ENCODE results near the gene C10orf143. TPM values are rescaled to one million over a fixed set of nuclear protein-coding genes. Genes with fewer than 3 reads are reported as not detected.

Gene C10orf143
- total and polyA plus RNA-seq, 2 experiments from 2014 or later = 0.21 to 3.7 TPM

DNA sequence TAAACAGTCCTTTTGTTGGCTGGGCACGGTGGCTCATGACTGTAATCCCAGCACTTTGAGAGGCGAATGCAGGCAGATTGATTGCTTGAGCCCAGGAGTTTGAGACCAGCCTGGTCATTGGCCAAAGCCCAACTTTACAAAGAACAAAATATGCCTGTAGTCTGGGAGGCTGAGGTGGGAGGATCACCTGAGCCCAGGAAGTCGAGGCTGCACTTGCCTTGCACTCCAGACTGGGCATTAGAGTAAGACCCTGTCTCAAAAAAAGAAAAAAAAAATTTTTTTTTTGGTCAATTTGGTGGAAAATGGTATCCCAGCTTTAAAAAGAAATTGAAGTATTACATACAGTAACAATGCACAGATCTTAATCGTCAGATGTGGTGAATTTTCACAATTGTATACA, 30.4 kb upstream of the C10orf143 start:
- H3K27me3 Mint-ChIP-seq (ENCODE audit: insufficient read depth, low read depth, poor library complexity) = no peaks in the 10 kb centered on the region
- H3K9me2 ChIP-seq (ENCODE audit: insufficient read depth) = no peaks in the 10 kb centered on the region
- H3K4me1 Mint-ChIP-seq = peaks cover 33% of the 10 kb centered on the region
- no peak overlapping the region for H2AFZ ChIP-seq
- DNase-seq (ENCODE audit: low spot score) (no peak), ATAC-seq (no peak)
- H3K4me3 Mint-ChIP-seq = no peak overlapping the region
- TF ChIP-seq NANOG (IDR thresholded peaks at IDR 0.05; ENCODE audit: borderline replicate concordance) (no peak), JUNB (IDR thresholded peaks at IDR 0.05; ENCODE audit: unreplicated experiment) (no peak), STAT1 (IDR thresholded peaks at IDR 0.05; ENCODE audit: unreplicated experiment) (no peak), POLR2AphosphoS5 (IDR thresholded peaks at IDR 0.05; ENCODE audit: low read depth) (no peak), EZH2 (IDR thresholded peaks at IDR 0.05; ENCODE audit: low read depth, unreplicated experiment) (no peak), CREB1 (CRISPR knock-in tag; IDR thresholded peaks at IDR 0.05; ENCODE audit: low read depth) (no peak), ZNF114 (CRISPR knock-in tag; IDR thresholded peaks at IDR 0.05) (no peak), ZNF331 (CRISPR knock-in tag; IDR thresholded peaks at IDR 0.05; ENCODE audit: low read depth) (no peak), EZH2phosphoT487 (IDR thresholded peaks at IDR 0.05; ENCODE audit: unreplicated experiment) (no peak)
- TF ChIP-seq, protein P1, sequence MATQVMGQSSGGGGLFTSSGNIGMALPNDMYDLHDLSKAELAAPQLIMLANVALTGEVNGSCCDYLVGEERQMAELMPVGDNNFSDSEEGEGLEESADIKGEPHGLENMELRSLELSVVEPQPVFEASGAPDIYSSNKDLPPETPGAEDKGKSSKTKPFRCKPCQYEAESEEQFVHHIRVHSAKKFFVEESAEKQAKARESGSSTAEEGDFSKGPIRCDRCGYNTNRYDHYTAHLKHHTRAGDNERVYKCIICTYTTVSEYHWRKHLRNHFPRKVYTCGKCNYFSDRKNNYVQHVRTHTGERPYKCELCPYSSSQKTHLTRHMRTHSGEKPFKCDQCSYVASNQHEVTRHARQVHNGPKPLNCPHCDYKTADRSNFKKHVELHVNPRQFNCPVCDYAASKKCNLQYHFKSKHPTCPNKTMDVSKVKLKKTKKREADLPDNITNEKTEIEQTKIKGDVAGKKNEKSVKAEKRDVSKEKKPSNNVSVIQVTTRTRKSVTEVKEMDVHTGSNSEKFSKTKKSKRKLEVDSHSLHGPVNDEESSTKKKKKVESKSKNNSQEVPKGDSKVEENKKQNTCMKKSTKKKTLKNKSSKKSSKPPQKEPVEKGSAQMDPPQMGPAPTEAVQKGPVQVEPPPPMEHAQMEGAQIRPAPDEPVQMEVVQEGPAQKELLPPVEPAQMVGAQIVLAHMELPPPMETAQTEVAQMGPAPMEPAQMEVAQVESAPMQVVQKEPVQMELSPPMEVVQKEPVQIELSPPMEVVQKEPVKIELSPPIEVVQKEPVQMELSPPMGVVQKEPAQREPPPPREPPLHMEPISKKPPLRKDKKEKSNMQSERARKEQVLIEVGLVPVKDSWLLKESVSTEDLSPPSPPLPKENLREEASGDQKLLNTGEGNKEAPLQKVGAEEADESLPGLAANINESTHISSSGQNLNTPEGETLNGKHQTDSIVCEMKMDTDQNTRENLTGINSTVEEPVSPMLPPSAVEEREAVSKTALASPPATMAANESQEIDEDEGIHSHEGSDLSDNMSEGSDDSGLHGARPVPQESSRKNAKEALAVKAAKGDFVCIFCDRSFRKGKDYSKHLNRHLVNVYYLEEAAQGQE (IDR thresholded peaks at IDR 0.05; ENCODE audit: unreplicated experiment) = no peak
- TF ChIP-seq, protein P2, sequence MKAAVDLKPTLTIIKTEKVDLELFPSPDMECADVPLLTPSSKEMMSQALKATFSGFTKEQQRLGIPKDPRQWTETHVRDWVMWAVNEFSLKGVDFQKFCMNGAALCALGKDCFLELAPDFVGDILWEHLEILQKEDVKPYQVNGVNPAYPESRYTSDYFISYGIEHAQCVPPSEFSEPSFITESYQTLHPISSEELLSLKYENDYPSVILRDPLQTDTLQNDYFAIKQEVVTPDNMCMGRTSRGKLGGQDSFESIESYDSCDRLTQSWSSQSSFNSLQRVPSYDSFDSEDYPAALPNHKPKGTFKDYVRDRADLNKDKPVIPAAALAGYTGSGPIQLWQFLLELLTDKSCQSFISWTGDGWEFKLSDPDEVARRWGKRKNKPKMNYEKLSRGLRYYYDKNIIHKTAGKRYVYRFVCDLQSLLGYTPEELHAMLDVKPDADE (IDR thresholded peaks at IDR 0.05) = no peak
- TF ChIP-seq, protein P3, sequence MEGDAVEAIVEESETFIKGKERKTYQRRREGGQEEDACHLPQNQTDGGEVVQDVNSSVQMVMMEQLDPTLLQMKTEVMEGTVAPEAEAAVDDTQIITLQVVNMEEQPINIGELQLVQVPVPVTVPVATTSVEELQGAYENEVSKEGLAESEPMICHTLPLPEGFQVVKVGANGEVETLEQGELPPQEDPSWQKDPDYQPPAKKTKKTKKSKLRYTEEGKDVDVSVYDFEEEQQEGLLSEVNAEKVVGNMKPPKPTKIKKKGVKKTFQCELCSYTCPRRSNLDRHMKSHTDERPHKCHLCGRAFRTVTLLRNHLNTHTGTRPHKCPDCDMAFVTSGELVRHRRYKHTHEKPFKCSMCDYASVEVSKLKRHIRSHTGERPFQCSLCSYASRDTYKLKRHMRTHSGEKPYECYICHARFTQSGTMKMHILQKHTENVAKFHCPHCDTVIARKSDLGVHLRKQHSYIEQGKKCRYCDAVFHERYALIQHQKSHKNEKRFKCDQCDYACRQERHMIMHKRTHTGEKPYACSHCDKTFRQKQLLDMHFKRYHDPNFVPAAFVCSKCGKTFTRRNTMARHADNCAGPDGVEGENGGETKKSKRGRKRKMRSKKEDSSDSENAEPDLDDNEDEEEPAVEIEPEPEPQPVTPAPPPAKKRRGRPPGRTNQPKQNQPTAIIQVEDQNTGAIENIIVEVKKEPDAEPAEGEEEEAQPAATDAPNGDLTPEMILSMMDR (conservative IDR thresholded peaks at IDR 0.05; ENCODE audit: low read depth in 2 of 2) = no peak
- TF ChIP-seq, protein P4, sequence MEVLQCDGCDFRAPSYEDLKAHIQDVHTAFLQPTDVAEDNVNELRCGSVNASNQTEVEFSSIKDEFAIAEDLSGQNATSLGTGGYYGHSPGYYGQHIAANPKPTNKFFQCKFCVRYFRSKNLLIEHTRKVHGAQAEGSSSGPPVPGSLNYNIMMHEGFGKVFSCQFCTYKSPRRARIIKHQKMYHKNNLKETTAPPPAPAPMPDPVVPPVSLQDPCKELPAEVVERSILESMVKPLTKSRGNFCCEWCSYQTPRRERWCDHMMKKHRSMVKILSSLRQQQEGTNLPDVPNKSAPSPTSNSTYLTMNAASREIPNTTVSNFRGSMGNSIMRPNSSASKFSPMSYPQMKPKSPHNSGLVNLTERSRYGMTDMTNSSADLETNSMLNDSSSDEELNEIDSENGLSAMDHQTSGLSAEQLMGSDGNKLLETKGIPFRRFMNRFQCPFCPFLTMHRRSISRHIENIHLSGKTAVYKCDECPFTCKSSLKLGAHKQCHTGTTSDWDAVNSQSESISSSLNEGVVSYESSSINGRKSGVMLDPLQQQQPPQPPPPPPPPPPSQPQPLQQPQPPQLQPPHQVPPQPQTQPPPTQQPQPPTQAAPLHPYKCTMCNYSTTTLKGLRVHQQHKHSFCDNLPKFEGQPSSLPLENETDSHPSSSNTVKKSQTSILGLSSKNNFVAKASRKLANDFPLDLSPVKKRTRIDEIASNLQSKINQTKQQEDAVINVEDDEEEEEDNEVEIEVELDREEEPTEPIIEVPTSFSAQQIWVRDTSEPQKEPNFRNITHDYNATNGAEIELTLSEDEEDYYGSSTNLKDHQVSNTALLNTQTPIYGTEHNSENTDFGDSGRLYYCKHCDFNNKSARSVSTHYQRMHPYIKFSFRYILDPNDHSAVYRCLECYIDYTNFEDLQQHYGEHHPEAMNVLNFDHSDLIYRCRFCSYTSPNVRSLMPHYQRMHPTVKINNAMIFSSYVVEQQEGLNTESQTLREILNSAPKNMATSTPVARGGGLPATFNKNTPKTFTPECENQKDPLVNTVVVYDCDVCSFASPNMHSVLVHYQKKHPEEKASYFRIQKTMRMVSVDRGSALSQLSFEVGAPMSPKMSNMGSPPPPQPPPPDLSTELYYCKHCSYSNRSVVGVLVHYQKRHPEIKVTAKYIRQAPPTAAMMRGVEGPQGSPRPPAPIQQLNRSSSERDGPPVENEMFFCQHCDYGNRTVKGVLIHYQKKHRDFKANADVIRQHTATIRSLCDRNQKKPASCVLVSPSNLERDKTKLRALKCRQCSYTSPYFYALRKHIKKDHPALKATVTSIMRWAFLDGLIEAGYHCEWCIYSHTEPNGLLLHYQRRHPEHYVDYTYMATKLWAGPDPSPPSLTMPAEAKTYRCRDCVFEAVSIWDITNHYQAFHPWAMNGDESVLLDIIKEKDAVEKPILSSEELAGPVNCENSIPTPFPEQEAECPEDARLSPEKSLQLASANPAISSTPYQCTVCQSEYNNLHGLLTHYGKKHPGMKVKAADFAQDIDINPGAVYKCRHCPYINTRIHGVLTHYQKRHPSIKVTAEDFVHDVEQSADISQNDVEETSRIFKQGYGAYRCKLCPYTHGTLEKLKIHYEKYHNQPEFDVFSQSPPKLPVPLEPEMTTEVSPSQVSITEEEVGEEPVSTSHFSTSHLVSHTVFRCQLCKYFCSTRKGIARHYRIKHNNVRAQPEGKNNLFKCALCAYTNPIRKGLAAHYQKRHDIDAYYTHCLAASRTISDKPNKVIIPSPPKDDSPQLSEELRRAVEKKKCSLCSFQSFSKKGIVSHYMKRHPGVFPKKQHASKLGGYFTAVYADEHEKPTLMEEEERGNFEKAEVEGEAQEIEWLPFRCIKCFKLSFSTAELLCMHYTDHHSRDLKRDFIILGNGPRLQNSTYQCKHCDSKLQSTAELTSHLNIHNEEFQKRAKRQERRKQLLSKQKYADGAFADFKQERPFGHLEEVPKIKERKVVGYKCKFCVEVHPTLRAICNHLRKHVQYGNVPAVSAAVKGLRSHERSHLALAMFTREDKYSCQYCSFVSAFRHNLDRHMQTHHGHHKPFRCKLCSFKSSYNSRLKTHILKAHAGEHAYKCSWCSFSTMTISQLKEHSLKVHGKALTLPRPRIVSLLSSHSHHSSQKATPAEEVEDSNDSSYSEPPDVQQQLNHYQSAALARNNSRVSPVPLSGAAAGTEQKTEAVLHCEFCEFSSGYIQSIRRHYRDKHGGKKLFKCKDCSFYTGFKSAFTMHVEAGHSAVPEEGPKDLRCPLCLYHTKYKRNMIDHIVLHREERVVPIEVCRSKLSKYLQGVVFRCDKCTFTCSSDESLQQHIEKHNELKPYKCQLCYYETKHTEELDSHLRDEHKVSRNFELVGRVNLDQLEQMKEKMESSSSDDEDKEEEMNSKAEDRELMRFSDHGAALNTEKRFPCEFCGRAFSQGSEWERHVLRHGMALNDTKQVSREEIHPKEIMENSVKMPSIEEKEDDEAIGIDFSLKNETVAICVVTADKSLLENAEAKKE (CRISPR knock-in tag; IDR thresholded peaks at IDR 0.05) = no peak
- no peak overlapping the region for H3K27ac Mint-ChIP-seq
- H3K27me3 ChIP-seq (ENCODE audit: insufficient read depth) = no peaks in the 10 kb centered on the region
- peaks cover 19% of the 10 kb centered on the region; the same call in 1 of the 2 replicates for H3K4me1 ChIP-seq (ENCODE audit: insufficient read depth)
- no peaks in the 10 kb centered on the region for H3K9me3 Mint-ChIP-seq
- H3K27ac ChIP-seq (ENCODE audit: low read depth) = no peak overlapping the region
- H3K36me3 ChIP-seq (ENCODE audit: insufficient read depth) = peaks cover 4% of the 10 kb centered on the region
- no peak overlapping the region for H3K4me2 ChIP-seq
- no peaks in the 10 kb centered on the region for H3F3A ChIP-seq (replicated peaks; ENCODE audit: low read depth)
- peaks cover 97% of the 10 kb centered on the region for H3K79me2 ChIP-seq (replicated peaks; ENCODE audit: insufficient read depth)
- peaks cover 36% of the 10 kb centered on the region for H3K36me3 Mint-ChIP-seq (ENCODE audit: low read depth)
- H3K4me3 ChIP-seq = no peak overlapping the region
- H4K20me1 ChIP-seq (replicated peaks; ENCODE audit: insufficient read depth) = peaks cover 67% of the 10 kb centered on the region

All from GM23338 (cell line).